ENCODE results near the gene MDN1. TPM values are rescaled to one million over a fixed set of nuclear protein-coding genes. Genes with fewer than 3 reads are reported as not detected.

The MDN1 gene
- total RNA-seq, 1 experiment from 2014 or later = 117 TPM

- Histone ChIP-seq H3K79me2 (ENCODE audit: insufficient read depth, low read length) (no peaks in the 10 kb centered on the region), H2BK15ac (ENCODE audit: low read depth, low read length) (no peak overlapping the region), H3K23ac (ENCODE audit: insufficient read length, low read depth, low read length) (no peak overlapping the region), H3K79me1 (ENCODE audit: insufficient read depth, low read depth, low read length, poor library complexity, severe bottlenecking) (no peaks in the 10 kb centered on the region), H2AK5ac (ENCODE audit: insufficient read length, low read length) (no peak overlapping the region), H3K9me3 (ENCODE audit: control insufficient read depth, low read depth, low read length) (no peaks in the 10 kb centered on the region), H3K4ac (ENCODE audit: low read depth, low read length) (no peak overlapping the region), H4K5ac (ENCODE audit: insufficient read length, low read depth, low read length) (no peak overlapping the region), H4K91ac (ENCODE audit: insufficient read length, low read depth, low read length) (no peak overlapping the region), H2BK20ac (ENCODE audit: low read depth, low read length, poor library complexity, severe bottlenecking) (no peak overlapping the region), H4K8ac (replicated peaks; ENCODE audit: insufficient read length, low read depth, low read length) (no peak overlapping the region), H4K20me1 (ENCODE audit: control insufficient read depth, insufficient read depth, insufficient read length) (no peaks in the 10 kb centered on the region), H2BK5ac (ENCODE audit: insufficient read length, low read length) (no peak overlapping the region), H3K9ac (ENCODE audit: extremely low read depth, insufficient read length, low read length) (no peak overlapping the region), H3K4me2 (ENCODE audit: insufficient read depth, insufficient read length, low read length) (no peak overlapping the region), H3K27me3 (ENCODE audit: insufficient read depth, low read length) (no peaks in the 10 kb centered on the region), H2AFZ (ENCODE audit: low read length) (no peak overlapping the region), H3K27ac (ENCODE audit: insufficient read length, low read depth, low read length) (no peak overlapping the region), H3K14ac (ENCODE audit: insufficient read depth, low read length) (no peak overlapping the region), H3K56ac (ENCODE audit: insufficient read length, low read depth, low read length) (no peak overlapping the region), H3K18ac (ENCODE audit: insufficient read length, low read depth, low read length) (no peak overlapping the region), H3T11ph (ENCODE audit: low read length) (no peak overlapping the region), H3K23me2 (ENCODE audit: insufficient read length, low read depth, low read length, poor library complexity, severe bottlenecking) (no peaks in the 10 kb centered on the region), H2BK120ac (ENCODE audit: low read depth, low read length, poor library complexity, severe bottlenecking) (no peak overlapping the region), H3K4me1 (ENCODE audit: insufficient read depth, low read length) (peaks cover 13% of the 10 kb centered on the region), H2BK12ac (ENCODE audit: insufficient read length, low read depth, low read length) (no peak overlapping the region)
- peak overlapping the region; percentile 68 to 98 (median 73); a peak in 6 of 7 replicates for H3K27ac Mint-ChIP-seq
- H3K4me3 Mint-ChIP-seq = no peak overlapping the region
- no peaks in the 10 kb centered on the region for H3K9me3 Mint-ChIP-seq
- TF ChIP-seq CTCF (conservative IDR thresholded peaks at IDR 0.05) = no peak
- peaks cover 75 to 93% (median 78%) of the 10 kb centered on the region in 3 experiments for H3K36me3 Mint-ChIP-seq (ENCODE audit: insufficient read depth in 1 of 3, low read depth in 3 of 3)
- no CpG with 5 or more reads among the region's 7 CpGs for WGBS (ENCODE audit: extremely low coverage, insufficient read length, low lambda C conversion rate)
- peaks cover 35 to 36% of the 10 kb centered on the region in 2 experiments for H3K4me1 Mint-ChIP-seq
- H3K27me3 Mint-ChIP-seq (ENCODE audit: low read depth) = no peaks in the 10 kb centered on the region
- no peak for DNase-seq
These were observed 139.0 kb downstream of the MDN1 start for GRCh38 chr6:89680551-89680950.
